K562 (cell line): ENCODE results near the gene JUNB. TPM values are rescaled to one million over a fixed set of nuclear protein-coding genes. Genes with fewer than 3 reads are reported as not detected.
A peak's percentile ranks its signal among the peaks of the same experiment; 100 is the strongest.

Experiments used
- FOXA1 ChIP-seq: fragments of 450-650 bp; IDR thresholded peaks from 2 replicates; pipeline ENCODE4 v1.6.1; 2016; ENCODE audit warnings: mild to moderate bottlenecking, borderline replicate concordance
- HDAC1 ChIP-seq, 2 experiments: fragments of 450-650 bp; IDR thresholded peaks; 2 replicates each; pipeline ENCODE4 v1.6.1; 2016 to 2017; ENCODE audit warnings: inconsistent platforms in 1 of 2, mild to moderate bottlenecking in 1 of 2, moderate library complexity in 1 of 2
- NR4A1 ChIP-seq, 2 experiments: fragments of 250-450 bp in 1 of 2; fragments of 450-650 bp in 1 of 2; sonication (Bioruptor Pico) in 1 of 2; IDR thresholded peaks; 2 replicates each; pipeline versions ENCODE4 v1.4.0 to v1.6.1; 2016 to 2020; ENCODE audit warnings: mild to moderate bottlenecking in 2 of 2, missing compliant biosample characterization in 1 of 2, missing genetic modification characterization in 1 of 2, moderate library complexity in 1 of 2
- RCOR1 ChIP-seq, 2 experiments: IDR thresholded peaks; 2 replicates each; pipeline ENCODE4 v1.6.1; 2012; ENCODE audit warnings: low read depth in 2 of 2, low read length in 2 of 2, borderline replicate concordance in 1 of 2, improper control_type of control experiment in 1 of 2
- RHOXF2B ChIP-seq: fragments of 250-450 bp; sonication (Bioruptor Pico); conservative IDR thresholded peaks from 2 replicates; pipeline ENCODE4 v1.5.1; 2021
- SMAD4 ChIP-seq: fragments of 250-450 bp; sonication (Bioruptor Pico); conservative IDR thresholded peaks from 2 replicates; pipeline ENCODE4 v1.8.0; 2021; ENCODE audit warnings: inconsistent platforms, mild to moderate bottlenecking, moderate library complexity
- SMARCA5 ChIP-seq: fragments of 450-650 bp; IDR thresholded peaks from 2 replicates; pipeline ENCODE4 v1.6.1; 2016
- STAT5B ChIP-seq: fragments of 250-450 bp; sonication (Bioruptor Pico); IDR thresholded peaks from 2 replicates; pipeline ENCODE4 v1.8.0; 2021; ENCODE audit warnings: mild to moderate bottlenecking, inconsistent platforms
- TAL1 ChIP-seq: fragments of 450-650 bp; IDR thresholded peaks from 2 replicates; pipeline ENCODE4 v1.6.1; 2016; ENCODE audit warnings: mild to moderate bottlenecking
- TBP ChIP-seq: optimal IDR thresholded peaks from 2 replicates; pipeline ENCODE3; 2011; ENCODE audit warnings: low read depth, low read length, improper control_type of control experiment
- U2AF1 ChIP-seq: fragments of 200-400 bp; formaldehyde crosslinking; optimal IDR thresholded peaks from 2 replicates; pipeline ENCODE3; 2017; ENCODE audit warnings: mild to moderate bottlenecking, low read depth, low read length, moderate library complexity
- ZKSCAN8 ChIP-seq: fragments of 200-800 bp; sonication (Bioruptor generic); IDR thresholded peaks from 2 replicates; pipeline ENCODE4 v1.6.1; 2016; ENCODE audit warnings: missing genetic modification characterization, missing compliant biosample characterization
- ZNF551 ChIP-seq: fragments of 250-450 bp; sonication (Bioruptor Pico); IDR thresholded peaks from 2 replicates; pipeline ENCODE4 v1.5.0; 2021; ENCODE audit warnings: mild to moderate bottlenecking, moderate library complexity
- ZNF830 ChIP-seq: fragments of 250-450 bp; sonication (Bioruptor Pico); IDR thresholded peaks from 2 replicates; pipeline ENCODE4 v1.5.0; 2021; ENCODE audit warnings: mild to moderate bottlenecking
- polyA plus RNA-seq, 8 experiments: library from polyadenylated mRNA; depleted of rRNA in 4 of 8; stranded (reverse) in 5 of 8; unstranded in 3 of 8; fragments of >200 nt; fragmentation: Nextera tagmentation in 2 of 8; fragmentation: Illumina TruSeq in 1 of 8; extraction: Ambion mirVana in 2 of 8; extraction: Trizol in 1 of 8; gene quantifications; 2 replicates each; pipeline versions ENCODE4 v1.2.1 to v1.2.3, GENCODE V29; 2011 to 2014; ENCODE audit warnings: inconsistent platforms in 1 of 8, missing spikeins in 1 of 8
- total RNA-seq, 7 experiments: library from RNA; depleted of rRNA in 6 of 7; stranded (reverse); fragments of >200 nt in 6 of 7; fragmentation: Illumina TruSeq in 2 of 7; extraction: Trizol in 2 of 7; gene quantifications; 2 replicates each; pipeline versions ENCODE4 v1.2.1 to v1.2.3, GENCODE V29; 2011 to 2021; ENCODE audit warnings: low replicate concordance in 1 of 7
- TF ChIP-seq, protein P1 (sequence below), 2 experiments: fragments of 450-650 bp in 1 of 2; sonication (generic) in 1 of 2; formaldehyde crosslinking in 1 of 2; IDR thresholded peaks; 2 replicates each; pipeline versions ENCODE4 v1.7.1 to v1.9.0; 2016 to 2022; ENCODE audit warnings: inconsistent platforms in 1 of 2, mild to moderate bottlenecking in 1 of 2, missing genetic modification reagents in 1 of 2
- TF ChIP-seq, protein P2 (sequence below), 2 experiments: IDR thresholded peaks; 2 replicates each; pipeline ENCODE4 v1.6.1; 2012; ENCODE audit warnings: improper control_type of control experiment in 2 of 2, low read depth in 2 of 2, low read length in 2 of 2, borderline replicate concordance in 1 of 2

JUNB gene
- total and polyA plus RNA-seq, 9 of the 15 experiments (the other 6 are each of a cell fraction or from before 2014, with no cell fraction given): 0.23 to 88.1 (median 13.1) TPM

DNA sequence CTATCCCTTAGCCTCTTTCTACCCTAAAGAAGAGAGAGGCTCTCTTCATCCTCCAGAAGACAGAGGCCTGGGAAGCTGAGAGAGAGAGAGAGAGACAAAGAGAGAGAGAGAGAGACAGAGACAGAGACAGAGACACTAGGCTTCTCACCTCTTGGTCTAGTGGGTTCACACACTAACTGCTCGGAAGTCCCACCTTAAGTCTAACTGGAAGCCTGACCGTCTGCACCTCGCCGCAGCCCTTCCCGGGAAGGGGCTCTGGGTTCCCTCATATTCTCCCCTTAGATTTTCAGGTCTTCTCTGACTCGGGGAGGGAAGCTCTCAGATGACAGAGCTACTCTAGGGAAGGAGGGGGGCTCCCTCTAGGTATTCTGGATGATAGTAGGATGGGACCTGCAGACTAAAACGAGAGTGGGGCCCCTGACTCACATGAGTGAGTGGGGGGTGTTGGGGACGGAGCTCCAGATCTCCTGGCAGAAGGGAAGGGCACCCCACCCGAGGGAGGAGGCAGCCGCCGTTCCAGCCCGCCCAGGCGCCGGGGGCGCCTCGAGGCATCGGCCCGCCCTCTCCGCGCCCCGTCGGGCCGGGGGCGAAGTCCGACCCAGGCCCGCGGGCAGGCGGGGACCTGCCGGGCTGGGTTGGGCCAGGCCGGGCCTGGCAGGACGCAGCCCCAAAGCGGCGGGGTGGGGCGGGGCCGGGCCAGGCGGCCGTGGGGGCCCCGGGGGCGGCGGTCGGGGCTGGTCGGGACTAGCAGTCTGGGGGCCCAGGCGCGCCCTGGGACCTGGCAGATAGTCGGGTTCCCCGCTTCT is 2.0 kb upstream of the JUNB start (continued):
- TF ChIP-seq, protein P1, sequence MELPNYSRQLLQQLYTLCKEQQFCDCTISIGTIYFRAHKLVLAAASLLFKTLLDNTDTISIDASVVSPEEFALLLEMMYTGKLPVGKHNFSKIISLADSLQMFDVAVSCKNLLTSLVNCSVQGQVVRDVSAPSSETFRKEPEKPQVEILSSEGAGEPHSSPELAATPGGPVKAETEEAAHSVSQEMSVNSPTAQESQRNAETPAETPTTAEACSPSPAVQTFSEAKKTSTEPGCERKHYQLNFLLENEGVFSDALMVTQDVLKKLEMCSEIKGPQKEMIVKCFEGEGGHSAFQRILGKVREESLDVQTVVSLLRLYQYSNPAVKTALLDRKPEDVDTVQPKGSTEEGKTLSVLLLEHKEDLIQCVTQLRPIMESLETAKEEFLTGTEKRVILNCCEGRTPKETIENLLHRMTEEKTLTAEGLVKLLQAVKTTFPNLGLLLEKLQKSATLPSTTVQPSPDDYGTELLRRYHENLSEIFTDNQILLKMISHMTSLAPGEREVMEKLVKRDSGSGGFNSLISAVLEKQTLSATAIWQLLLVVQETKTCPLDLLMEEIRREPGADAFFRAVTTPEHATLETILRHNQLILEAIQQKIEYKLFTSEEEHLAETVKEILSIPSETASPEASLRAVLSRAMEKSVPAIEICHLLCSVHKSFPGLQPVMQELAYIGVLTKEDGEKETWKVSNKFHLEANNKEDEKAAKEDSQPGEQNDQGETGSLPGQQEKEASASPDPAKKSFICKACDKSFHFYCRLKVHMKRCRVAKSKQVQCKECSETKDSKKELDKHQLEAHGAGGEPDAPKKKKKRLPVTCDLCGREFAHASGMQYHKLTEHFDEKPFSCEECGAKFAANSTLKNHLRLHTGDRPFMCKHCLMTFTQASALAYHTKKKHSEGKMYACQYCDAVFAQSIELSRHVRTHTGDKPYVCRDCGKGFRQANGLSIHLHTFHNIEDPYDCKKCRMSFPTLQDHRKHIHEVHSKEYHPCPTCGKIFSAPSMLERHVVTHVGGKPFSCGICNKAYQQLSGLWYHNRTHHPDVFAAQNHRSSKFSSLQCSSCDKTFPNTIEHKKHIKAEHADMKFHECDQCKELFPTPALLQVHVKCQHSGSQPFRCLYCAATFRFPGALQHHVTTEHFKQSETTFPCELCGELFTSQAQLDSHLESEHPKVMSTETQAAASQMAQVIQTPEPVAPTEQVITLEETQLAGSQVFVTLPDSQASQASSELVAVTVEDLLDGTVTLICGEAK (IDR thresholded peaks at IDR 0.05): 0 out of 2 replicates have a peak, but pooled peaks have one; percentile 32
- TF ChIP-seq, protein P1 (CRISPR knock-in tag; IDR thresholded peaks at IDR 0.05): no peak
- 0 out of 2 replicates have a peak, but pooled peaks have one; percentile 2 for TF ChIP-seq SMAD4 (CRISPR knock-in tag)
- TF ChIP-seq RCOR1 (IDR thresholded peaks at IDR 0.05; ENCODE audit: borderline replicate concordance in 1 of 2, low read depth in 2 of 2, low read length in 2 of 2): peak in 1 of 2 experiments; percentile 58; a peak in 1 of 4 replicates
- TF ChIP-seq HDAC1 (IDR thresholded peaks at IDR 0.05): peak in 1 of 2 experiments; percentile 29; a peak in 2 of 4 replicates
- no peak for TF ChIP-seq ZNF830 (CRISPR knock-in tag)
- no peak for TF ChIP-seq TBP
- TF ChIP-seq RHOXF2B (CRISPR knock-in tag): no peak
- TF ChIP-seq SMARCA5: peak; percentile 39; the same call in 1 of the 2 replicates
- TF ChIP-seq STAT5B (CRISPR knock-in tag): no peak
- TF ChIP-seq, protein P2, sequence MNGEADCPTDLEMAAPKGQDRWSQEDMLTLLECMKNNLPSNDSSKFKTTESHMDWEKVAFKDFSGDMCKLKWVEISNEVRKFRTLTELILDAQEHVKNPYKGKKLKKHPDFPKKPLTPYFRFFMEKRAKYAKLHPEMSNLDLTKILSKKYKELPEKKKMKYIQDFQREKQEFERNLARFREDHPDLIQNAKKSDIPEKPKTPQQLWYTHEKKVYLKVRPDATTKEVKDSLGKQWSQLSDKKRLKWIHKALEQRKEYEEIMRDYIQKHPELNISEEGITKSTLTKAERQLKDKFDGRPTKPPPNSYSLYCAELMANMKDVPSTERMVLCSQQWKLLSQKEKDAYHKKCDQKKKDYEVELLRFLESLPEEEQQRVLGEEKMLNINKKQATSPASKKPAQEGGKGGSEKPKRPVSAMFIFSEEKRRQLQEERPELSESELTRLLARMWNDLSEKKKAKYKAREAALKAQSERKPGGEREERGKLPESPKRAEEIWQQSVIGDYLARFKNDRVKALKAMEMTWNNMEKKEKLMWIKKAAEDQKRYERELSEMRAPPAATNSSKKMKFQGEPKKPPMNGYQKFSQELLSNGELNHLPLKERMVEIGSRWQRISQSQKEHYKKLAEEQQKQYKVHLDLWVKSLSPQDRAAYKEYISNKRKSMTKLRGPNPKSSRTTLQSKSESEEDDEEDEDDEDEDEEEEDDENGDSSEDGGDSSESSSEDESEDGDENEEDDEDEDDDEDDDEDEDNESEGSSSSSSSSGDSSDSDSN (IDR thresholded peaks at IDR 0.05; ENCODE audit: borderline replicate concordance in 1 of 2, low read depth in 2 of 2, low read length in 2 of 2): 0 out of 4 replicates have a peak, but pooled peaks of 1 of the 2 experiments have one; percentile 13
- TF ChIP-seq NR4A1 (CRISPR knock-in tag; IDR thresholded peaks at IDR 0.05): no peak
- TF ChIP-seq NR4A1 (tag; IDR thresholded peaks at IDR 0.05): 0 out of 2 replicates have a peak, but pooled peaks have one; percentile 24
- no peak for TF ChIP-seq ZNF551 (CRISPR knock-in tag)
- TF ChIP-seq U2AF1: no peak
- no peak for TF ChIP-seq FOXA1
- TF ChIP-seq ZKSCAN8 (CRISPR knock-in tag): no peak
- no peak for TF ChIP-seq TAL1
